Endothelial cell of umbilical vein (primary cell): Measurements from ENCODE around the gene CST8. TPM values are rescaled to one million over a fixed set of nuclear protein-coding genes. Genes with fewer than 3 reads are reported as not detected.

Experiments used
- BruUV-seq: library from RNA; stranded (reverse); fragments of 400-500 nt; replicated peaks from 2 replicates; lab custom pipeline; 2021; lab: Mats Ljungman, UMichigan
- CTCF ChIA-PET: fragments of 300-600, 350-600 bp; sonication (Branson Sonifier 250); formaldehyde crosslinking; loops from one replicate; lab custom pipeline; 2021; ENCODE audit warnings: antibody characterized with exemption, inconsistent platforms; lab: Charles Lee
- POLR2A ChIA-PET: fragments of 300-600, 350-600 bp; sonication (Branson Sonifier 250); formaldehyde crosslinking; loops from one replicate; lab custom pipeline; 2021; ENCODE audit warnings: antibody characterized with exemption, inconsistent platforms; lab: Charles Lee
- DNase-seq: peaks from one replicate; pipeline ENCODE4 v3.0.0-alpha.2; 2011; ENCODE audit warnings: low read depth, low spot score
- FAIRE-seq: peaks from 2 replicates; lab custom pipeline; 2011; peaks lifted over from hg19 to GRCh38; lab: Jason Lieb, UNC
- H2AFZ ChIP-seq: 2 replicates; pipeline ENCODE4 v1.6.0; 2012; ENCODE audit warnings: low read depth, low read length, control low read depth, inconsistent platforms
- H3K27ac ChIP-seq: 2 replicates; pipeline ENCODE4 v1.5.1; 2011; ENCODE audit warnings: low read depth, mild to moderate bottlenecking, control low read depth, low read length, moderate library complexity; ENCODE audit not compliant: insufficient read depth
- H3K27me3 ChIP-seq, 2 experiments: 2 replicates each; pipeline versions ENCODE4 v1.6.0 to v1.6.1; 2011; ENCODE audit warnings: low read length in 2 of 2, mixed read lengths in 1 of 2; ENCODE audit not compliant: control insufficient read depth in 2 of 2, insufficient read depth in 2 of 2
- H3K36me3 ChIP-seq, 2 experiments: 2 replicates in 1 of 2; 3 replicates in 1 of 2; pipeline ENCODE4 v1.5.1; 2011; ENCODE audit warnings: low read length in 2 of 2, mild to moderate bottlenecking in 1 of 2, moderate library complexity in 1 of 2; ENCODE audit not compliant: control insufficient read depth in 2 of 2, insufficient read depth in 2 of 2; ENCODE audit errors: extremely low read depth in 1 of 2
- H3K4me1 ChIP-seq: 3 replicates; pipeline ENCODE4 v1.5.1; 2011; ENCODE audit warnings: mild to moderate bottlenecking, low read length; ENCODE audit not compliant: control insufficient read depth, insufficient read depth; ENCODE audit errors: extremely low read depth
- H3K4me2 ChIP-seq: 2 replicates; pipeline ENCODE4 v1.6.1; 2011; ENCODE audit warnings: low read length, control low read depth, mixed read lengths; ENCODE audit not compliant: insufficient read depth
- H3K4me3 ChIP-seq, 3 experiments: fragments of 200-600 bp in 1 of 3; sonication (generic), shearing (Covaris generic) in 1 of 3; replicated peaks in 1 of 3; 2 replicates each; pipeline ENCODE4 v1.5.1; 2011 to 2016; ENCODE audit warnings: control low read depth in 3 of 3, low read length in 3 of 3, mild to moderate bottlenecking in 2 of 3, inconsistent platforms in 1 of 3, low read depth in 1 of 3, moderate library complexity in 1 of 3; ENCODE audit not compliant: insufficient read depth in 1 of 3
- H3K79me2 ChIP-seq: 2 replicates; pipeline ENCODE4 v1.6.0; 2012; ENCODE audit warnings: low read length, inconsistent platforms; ENCODE audit not compliant: control insufficient read depth, insufficient read depth
- H3K9ac ChIP-seq: replicated peaks from 2 replicates; pipeline ENCODE3; 2011; ENCODE audit warnings: low read length, control low read depth; ENCODE audit not compliant: insufficient read depth; ENCODE audit errors: extremely low read depth
- H3K9me1 ChIP-seq: replicated peaks from 3 replicates; pipeline ENCODE4 v1.6.0; 2011; ENCODE audit warnings: mild to moderate bottlenecking, low read length; ENCODE audit not compliant: control insufficient read depth, insufficient read depth; ENCODE audit errors: extremely low read depth
- H3K9me3 ChIP-seq: replicated peaks from 2 replicates; pipeline ENCODE4 v1.5.1; 2012; ENCODE audit warnings: low read length, inconsistent platforms; ENCODE audit not compliant: control insufficient read depth, insufficient read depth
- H4K20me1 ChIP-seq: replicated peaks from 2 replicates; pipeline ENCODE3; 2011; ENCODE audit warnings: mild to moderate bottlenecking, low read length; ENCODE audit not compliant: control insufficient read depth, insufficient read depth; ENCODE audit errors: extremely low read depth
- CTCF ChIP-seq, 2 donors: IDR thresholded peaks; 1 replicate in 1 of 2; 2 replicates in 1 of 2; pipeline ENCODE4 v1.5.1; 2011; ENCODE audit warnings: low read length in 2 of 2, mild to moderate bottlenecking in 2 of 2, moderate library complexity in 2 of 2, control low read depth in 1 of 2, inconsistent platforms in 1 of 2, low read depth in 1 of 2; ENCODE audit not compliant: insufficient read depth in 1 of 2; ENCODE audit errors: extremely low read depth in 1 of 2
- EZH2 ChIP-seq: IDR thresholded peaks from 2 replicates; pipeline ENCODE4 v1.6.1; 2012; ENCODE audit warnings: borderline replicate concordance, low read depth, mild to moderate bottlenecking, moderate library complexity, low read length, inconsistent platforms; ENCODE audit not compliant: severe bottlenecking
- FOS ChIP-seq: IDR thresholded peaks from 2 replicates; pipeline ENCODE4 v1.6.1; 2011; ENCODE audit warnings: mild to moderate bottlenecking, low read length, moderate library complexity, borderline replicate concordance; ENCODE audit not compliant: insufficient read depth
- GATA2 ChIP-seq: IDR thresholded peaks from 2 replicates; pipeline ENCODE4 v1.7.0; 2011; ENCODE audit warnings: low read depth, mild to moderate bottlenecking, moderate library complexity, mixed read lengths, low read length; ENCODE audit not compliant: insufficient read length, insufficient read depth
- JUN ChIP-seq: IDR thresholded peaks from 2 replicates; pipeline ENCODE4 v1.6.1; 2011; ENCODE audit warnings: borderline replicate concordance, low read depth; ENCODE audit not compliant: insufficient read length, insufficient read depth
- MYC ChIP-seq: IDR thresholded peaks from one replicate; pipeline ENCODE4 v1.6.1; 2011; ENCODE audit warnings: mild to moderate bottlenecking, low read depth, low read length
- POLR2A ChIP-seq: IDR thresholded peaks from 2 replicates; pipeline ENCODE4 v1.6.1; 2012; ENCODE audit warnings: low read depth, mild to moderate bottlenecking, control low read depth, low read length
- POLR2AphosphoS5 ChIP-seq: IDR thresholded peaks from 2 replicates; pipeline ENCODE4 v1.6.1; 2012; ENCODE audit warnings: low read depth, mild to moderate bottlenecking, control low read depth, low read length, moderate library complexity; ENCODE audit not compliant: insufficient read depth
- dilution Hi-C: fragments of 300-500 bp; cut with MboI; formaldehyde crosslinking; loops from one replicate; pipeline ENCODE4 v1.15.0; 2019; ENCODE audit warnings: low sequenced_read_pairs; ENCODE audit not compliant: extremely low pct_ligation_motif_present
- intact Hi-C: fragments of 100-400 bp; cut with micrococcal nuclease; formaldehyde crosslinking; loops from one replicate; pipeline ENCODE4 v1.10.0; 2022
- polyA plus RNA-seq, 4 experiments: library from polyadenylated mRNA; depleted of rRNA in 3 of 4; stranded (reverse) in 3 of 4; unstranded in 1 of 4; fragments of >200 nt; gene quantifications; 2 replicates each; pipeline versions ENCODE4 v1.2.1 to v1.2.3, GENCODE V29; 2011 to 2012; ENCODE audit warnings: missing spikeins in 1 of 4
- total RNA-seq: library from RNA; stranded (reverse); gene quantifications from 2 replicates; pipeline ENCODE4 v1.2.3, GENCODE V29; 2021
- TF ChIP-seq, protein P1 (sequence below): IDR thresholded peaks from 2 replicates; pipeline ENCODE4 v1.6.1; 2011; ENCODE audit not compliant: insufficient read depth, insufficient read length

Gene CST8
- total and polyA plus RNA-seq, 2 donors (not counting 3 experiments of a cell fraction or from before 2014, with no cell fraction given) = not detected

- Histone ChIP-seq H3K9ac (no peak overlapping the region), H3K4me3 (no peak overlapping the region), H4K20me1 (no peaks in the 10 kb centered on the region), H3K9me1 (no peaks in the 10 kb centered on the region), H3K27me3 (no peaks in the 10 kb centered on the region), H3K79me2 (no peaks in the 10 kb centered on the region), H3K4me1 (no peaks in the 10 kb centered on the region), H3K36me3 (no peaks in the 10 kb centered on the region), H3K4me2 (no peak overlapping the region), H3K9me3 (no peaks in the 10 kb centered on the region), H2AFZ (no peak overlapping the region), H3K27ac (no peak overlapping the region)
- dilution Hi-C loops (no loop called here), intact Hi-C loops (no loop called here)
- no peak for FAIRE-seq
- CTCF ChIA-PET = no interaction called here
- DNase-seq = no peak
- BruUV-seq = no TSS peak
- no peak for TF ChIP-seq EZH2
- TF ChIP-seq MYC = no peak
- TF ChIP-seq, protein P1, sequence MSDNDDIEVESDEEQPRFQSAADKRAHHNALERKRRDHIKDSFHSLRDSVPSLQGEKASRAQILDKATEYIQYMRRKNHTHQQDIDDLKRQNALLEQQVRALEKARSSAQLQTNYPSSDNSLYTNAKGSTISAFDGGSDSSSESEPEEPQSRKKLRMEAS = no peak
- no peak for TF ChIP-seq GATA2
- TF ChIP-seq POLR2AphosphoS5 = no peak
- no peak for TF ChIP-seq POLR2A
- POLR2A ChIA-PET = no interaction called here
Measured at GRCh38 chr20:23492292-23492691, 1.4 kb downstream of the CST8 start.

- dilution Hi-C loops (no loop called here), intact Hi-C loops (no loop called here)
Measured at GRCh38 chr20:23493172-23493772, 2.4 kb downstream of the CST8 start.

More at GRCh38 chr20:23493172-23493772, 2.4 kb downstream of the CST8 start:
- no peaks in the 10 kb centered on the region for H3K9me1 ChIP-seq
- TF ChIP-seq EZH2 (no peak), POLR2A (no peak), GATA2 (no peak), FOS (no peak), POLR2AphosphoS5 (no peak), JUN (no peak), CTCF (IDR thresholded peaks at IDR 0.05; ENCODE audit: extremely low read depth in 1 of 2, insufficient read depth in 1 of 2, low read depth in 1 of 2, low read length in 2 of 2) (no peak), MYC (no peak)
- TF ChIP-seq, protein P1 = no peak
- DNase-seq = no peak
- H3K36me3 ChIP-seq = no peaks in the 10 kb centered on the region
- no peaks in the 10 kb centered on the region for H3K9me3 ChIP-seq
- H3K4me3 ChIP-seq = no peak overlapping the region
- no peaks in the 10 kb centered on the region for H4K20me1 ChIP-seq
- H3K4me2 ChIP-seq = no peak overlapping the region
- ChIA-PET POLR2A (no interaction called here), CTCF (interaction anchor here (1.7 kb wide), 1 partner anchor 8 kb away, joined by 3 read pairs; no protein-coding TSS in a partner anchor)
- no peak overlapping the region for H3K9ac ChIP-seq
- H2AFZ ChIP-seq = no peak overlapping the region
- H3K4me1 ChIP-seq = no peaks in the 10 kb centered on the region
- no TSS peak for BruUV-seq
- no peak for FAIRE-seq
- no peaks in the 10 kb centered on the region for H3K27me3 ChIP-seq
- no peak overlapping the region for H3K27ac ChIP-seq
- no peaks in the 10 kb centered on the region for H3K79me2 ChIP-seq
